Iris pigment epithelial cell (primary cell): Measurements from ENCODE around the gene NUDT9.
A peak's percentile ranks its signal among the peaks of the same experiment; 100 is the strongest.
"Not testable (repeated sequence)": the region's sequence is repeated elsewhere in the genome, so short reads cannot be mapped to it uniquely, and the experiment has no call there.

Source experiments
- DNase-seq: peaks from one replicate; pipeline ENCODE4 v3.0.0-alpha.2; 2011; ENCODE audit warnings: low read depth

Gene NUDT9

DNA sequence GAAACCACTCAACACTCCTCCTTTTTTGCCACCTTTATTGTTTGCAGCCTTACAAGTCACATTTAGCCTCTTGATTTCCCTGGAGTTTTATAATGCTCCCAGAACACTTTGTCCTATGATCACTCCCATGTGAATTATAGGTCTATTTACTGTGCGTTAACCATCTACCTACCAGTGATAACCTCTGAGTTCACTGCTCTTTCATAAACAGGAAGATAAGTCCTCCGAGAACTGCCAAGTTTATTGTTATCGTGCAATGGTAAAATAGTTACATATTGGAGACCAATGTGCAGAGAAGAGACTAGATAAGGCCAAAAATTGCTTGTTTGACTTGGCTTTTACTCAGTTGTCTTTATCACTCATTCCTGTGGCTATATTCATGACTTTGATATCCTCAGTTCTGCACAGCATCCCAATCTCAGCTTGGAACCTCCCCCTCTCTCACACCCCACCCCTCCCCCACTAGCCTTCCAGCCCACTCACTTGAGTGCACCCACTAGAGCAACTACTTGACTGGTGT, 12.9 kb upstream of the NUDT9 start:
- no peak for DNase-seq

DNA sequence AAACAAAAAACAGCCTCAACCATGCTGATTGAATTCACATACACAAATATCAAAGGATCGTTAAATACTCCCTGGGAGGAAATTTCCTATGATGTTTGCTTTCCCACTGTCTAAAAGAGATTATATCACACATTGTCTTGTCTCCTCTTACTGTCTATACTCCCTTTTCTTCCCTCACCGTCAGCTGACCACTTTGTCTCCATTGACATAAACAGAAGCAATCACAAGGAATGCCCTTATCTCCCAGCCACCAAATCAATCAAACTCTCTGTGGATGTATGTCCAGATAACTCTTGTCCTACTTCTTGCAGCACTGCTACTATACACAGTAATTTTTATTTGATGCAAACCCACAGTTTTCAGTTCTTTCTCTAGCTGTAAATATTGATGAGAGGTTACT, 12.2 kb upstream of the NUDT9 start:
- peak; percentile 38 for DNase-seq

DNA sequence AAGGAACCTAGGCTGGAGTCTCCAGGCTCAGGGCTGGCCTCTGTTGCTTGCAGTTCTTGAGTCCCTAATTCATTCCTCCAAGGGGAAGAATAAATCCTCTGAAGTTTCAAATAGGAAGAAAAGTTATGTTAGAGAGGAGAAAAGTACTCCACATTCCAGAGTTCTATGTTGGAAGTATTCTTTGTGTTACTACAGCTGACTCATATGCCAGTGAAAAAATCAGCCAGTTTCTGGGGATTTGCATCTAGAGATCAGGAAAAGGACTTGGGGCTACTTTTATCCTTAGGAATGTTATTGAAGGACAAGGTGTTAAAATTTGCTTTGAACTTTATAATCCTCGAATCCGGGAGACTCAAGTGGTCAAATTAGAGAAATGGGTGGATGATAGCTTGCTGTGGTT, 11.7 kb upstream of the NUDT9 start:
- DNase-seq = peak; percentile 32

DNA sequence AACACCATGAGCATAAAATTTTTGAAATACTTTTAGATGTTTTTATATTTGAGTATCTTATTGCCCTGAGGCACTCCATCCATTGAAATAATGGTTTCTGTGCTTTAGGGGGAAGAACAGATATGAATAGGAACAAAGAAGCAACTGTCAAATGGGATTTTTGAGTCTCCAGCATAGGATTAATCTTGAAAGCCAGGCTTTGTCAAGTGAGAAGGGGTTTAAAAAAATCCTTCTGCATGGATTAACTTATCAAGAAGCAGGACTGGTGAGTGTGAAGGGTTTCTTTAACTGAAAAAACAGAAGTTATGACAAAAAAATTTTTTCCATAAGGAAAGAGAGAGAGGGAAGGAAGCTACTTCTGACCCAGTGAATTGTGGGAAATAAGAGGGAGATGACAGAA, 7.6 kb upstream of the NUDT9 start:
- DNase-seq = no peak

DNA sequence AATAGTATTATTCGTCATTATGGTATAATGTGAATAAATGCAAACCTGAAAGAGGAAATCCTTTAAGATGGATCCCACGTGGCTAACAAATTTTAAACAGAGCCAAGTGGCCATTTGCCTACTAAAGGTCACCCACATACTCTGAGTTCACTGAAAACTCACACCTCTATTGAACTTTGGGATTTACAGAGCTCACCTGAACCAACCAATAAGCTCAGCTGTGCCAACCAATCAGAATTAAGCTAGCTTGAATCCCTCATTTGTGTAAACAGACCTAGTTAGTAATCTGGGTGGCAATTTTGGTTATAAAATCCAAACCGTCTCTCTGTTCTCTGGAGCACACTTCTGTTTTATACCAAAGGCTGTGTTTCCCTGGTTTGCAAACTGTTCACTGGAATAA, 5.4 kb upstream of the NUDT9 start:
- DNase-seq = no peak

DNA sequence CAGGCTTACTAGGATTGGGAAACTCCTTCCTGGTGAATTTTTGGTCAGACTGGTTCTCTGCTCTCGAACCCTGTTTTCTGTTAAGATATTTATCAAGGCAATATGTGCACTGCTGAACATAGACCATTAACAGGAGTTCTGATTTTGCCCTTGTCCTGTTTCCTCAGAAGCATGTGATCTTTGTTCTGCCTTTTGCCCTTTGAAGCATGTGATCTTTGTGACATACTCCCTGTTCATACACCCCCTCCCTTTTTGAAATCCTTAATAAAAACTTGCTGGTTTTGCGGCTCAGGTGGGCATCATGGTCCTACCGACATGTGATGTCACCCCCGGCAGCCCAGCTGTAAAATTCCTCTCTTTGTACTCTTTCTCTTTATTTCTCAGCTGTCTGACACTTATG, 4.0 kb upstream of the NUDT9 start:
- DNase-seq = not testable (repeated sequence)

DNA sequence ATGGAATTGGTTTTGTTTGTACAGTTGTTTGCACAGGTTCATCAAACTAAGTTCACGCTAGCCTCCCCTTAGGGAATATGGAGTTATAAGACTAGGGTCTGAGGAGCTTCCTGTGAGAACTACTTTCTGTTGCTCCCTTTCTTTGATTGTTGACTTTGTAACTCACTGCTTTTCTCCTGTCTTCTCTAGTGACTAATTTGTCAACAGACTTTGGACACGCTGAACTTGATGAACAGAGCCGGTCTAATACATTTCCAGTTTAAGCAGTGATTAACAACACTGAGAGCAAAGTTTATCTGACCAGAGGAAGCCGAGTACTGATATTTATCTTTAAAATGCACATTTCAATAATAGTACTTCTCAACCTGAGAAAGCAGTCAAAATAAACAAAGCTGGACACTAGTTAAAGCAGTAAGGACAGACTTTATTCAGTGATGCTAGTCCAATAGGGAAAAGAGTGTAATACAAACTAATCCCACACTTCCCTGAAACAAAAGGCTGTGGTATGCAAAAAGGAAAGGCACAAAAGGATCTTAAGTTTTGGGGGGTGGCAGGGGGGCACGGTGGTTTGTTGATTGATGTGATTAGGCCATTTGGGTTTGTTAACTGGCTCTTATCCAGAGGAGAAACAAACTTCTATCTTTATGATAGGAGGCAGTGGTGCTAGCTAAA, 2.7 kb upstream of the NUDT9 start:
- peak; percentile 45 for DNase-seq

DNA sequence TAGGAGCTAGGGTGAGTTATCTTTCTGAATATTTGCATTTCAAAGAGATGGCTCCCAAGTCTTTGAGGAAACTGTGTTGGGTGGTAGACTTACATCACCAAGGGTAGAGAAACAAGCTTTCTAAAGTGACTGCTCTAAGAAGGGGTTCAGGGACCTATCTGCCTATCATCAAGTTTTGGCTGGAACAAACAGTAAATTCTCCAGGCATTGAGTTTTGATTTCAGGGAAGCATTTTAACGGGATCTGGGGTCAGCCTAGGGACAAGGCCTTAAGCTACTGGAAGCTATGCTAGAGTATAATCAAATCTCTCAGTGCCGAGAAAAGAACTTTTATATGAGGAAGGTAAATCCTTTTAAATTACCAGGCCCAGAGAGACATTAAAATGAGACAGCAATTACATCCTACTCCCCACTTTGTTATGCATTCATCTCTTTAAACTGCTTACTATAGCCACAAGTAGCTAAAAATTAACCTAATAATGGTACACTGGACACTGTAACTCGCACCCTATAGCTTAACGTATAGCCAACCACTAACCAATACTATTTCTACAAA, 2.0 kb upstream of the NUDT9 start:
- no peak for DNase-seq

DNA sequence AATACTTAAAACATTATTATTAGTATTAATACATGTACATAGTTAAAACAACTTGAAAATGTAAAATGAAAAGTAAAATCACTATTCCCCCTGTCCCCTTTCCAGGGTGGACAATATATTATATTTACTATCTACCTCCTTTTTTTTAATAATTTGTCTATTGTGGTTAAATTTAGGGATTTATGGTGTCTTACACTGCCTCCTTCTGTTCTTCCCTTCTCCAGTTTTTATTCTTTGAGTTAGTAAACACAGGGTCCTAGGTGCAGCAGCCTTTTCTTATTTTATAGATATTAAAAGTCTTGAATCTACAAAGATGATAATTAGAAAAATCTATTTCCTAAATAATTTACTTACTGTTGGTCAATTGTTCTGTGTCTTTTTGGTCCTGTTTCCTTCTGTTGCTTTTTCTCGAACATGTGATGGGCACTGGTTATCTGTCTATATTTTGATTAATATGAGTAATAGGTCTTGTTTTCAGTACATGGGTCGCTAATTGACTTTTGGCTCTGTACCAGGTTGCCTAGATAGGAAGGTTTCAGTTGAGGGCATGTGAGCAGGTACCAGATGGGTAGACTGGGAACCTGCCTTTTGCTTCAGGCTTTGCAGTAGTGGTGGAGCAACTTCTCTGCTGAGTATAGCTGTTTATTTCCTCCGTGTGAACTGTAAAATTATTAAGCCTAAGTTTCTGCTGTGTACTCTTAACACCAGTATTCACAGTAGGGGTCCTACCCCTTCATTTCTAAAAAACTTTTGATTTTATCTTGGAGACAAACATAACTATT, 1.1 kb downstream of the NUDT9 start:
- no peak for DNase-seq

DNA sequence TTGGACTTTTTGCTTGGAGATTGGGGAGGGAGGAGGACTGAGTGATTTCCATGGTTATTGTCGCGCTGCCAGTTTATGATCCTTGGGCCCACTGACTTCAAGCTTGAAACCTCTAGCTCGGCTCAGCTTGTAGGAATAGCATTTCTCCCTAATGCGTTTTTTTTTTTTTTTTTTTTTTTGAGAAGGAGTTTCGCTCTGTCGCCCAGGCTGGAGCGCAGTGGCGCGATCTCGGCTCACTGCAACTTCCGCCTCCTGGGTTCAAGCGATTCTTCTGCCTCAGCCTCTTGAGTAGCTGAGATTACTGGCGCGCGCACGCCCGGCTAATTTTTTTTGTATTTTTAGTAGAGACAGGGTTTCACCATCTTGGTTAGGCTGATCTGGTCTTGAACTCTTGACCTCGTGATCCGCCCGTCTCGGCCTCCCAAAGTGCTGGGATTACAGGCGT, 1.7 kb downstream of the NUDT9 start:
- not testable (repeated sequence) for DNase-seq

DNA sequence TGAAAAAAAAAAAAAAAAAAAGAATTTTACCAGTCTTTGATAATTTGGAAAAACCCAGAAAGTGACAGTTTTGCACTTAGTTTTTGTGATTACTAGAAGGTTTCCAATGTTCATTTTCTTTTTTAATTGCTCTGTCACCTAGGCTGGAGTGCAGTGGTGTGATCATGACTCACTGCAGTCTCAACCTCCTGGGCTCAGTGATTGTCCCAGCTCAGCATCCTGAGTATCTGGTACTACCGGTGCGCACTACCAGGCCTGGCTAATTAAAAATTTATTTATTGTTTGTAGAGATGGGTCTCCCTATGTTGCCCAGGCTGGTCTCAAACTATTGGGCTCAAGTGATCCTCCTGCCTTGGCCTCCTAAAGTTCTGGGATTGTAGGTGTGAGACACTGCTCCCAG, 3.3 kb downstream of the NUDT9 start:
- DNase-seq = no peak

DNA sequence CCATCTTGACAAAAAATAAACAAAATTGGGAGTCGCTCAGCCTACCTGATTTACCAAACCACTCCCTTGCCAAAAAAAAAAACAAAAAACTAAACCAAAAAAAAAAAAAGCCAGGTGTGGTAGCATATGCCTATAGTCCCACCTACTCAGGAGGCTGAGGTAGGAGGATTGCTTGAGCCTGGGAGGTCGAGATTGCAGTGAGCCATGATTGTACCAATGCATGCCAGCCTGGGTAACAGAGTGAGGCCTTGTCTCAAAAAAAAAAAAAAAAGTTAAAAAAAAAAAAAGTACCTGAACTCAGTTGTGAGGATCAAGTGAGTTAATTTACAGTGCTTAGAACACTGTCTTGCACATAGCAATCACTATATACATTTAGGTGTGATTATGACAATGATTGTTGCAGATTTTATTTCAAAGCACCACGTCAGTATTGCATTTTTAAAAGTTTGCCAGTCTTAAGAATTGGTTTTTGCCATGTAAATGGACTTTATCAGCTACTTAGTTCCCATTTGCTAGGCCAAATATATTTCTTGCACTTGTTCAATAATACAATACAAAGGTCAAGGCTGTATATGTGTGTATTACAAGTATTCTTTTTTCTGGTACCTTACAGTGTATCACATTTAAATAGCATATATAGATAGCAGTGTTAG, 4.6 kb downstream of the NUDT9 start:
- DNase-seq = no peak

DNA sequence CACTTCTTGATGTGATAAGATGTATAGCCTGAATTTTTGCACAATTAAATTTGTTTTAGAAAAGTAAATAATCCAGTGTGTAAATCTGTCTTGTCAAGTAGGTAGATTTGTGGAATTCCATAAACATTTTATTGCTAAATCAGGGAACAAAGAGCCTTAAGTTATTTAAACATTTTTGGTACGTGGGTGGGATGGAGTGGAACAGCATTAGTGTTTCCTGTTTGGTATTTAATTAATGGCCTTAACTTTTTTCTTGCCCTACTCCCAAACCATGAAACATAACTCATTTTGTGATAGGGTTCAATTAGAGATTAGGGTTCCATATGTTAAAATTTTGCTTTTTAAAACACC, 5.1 kb downstream of the NUDT9 start:
- DNase-seq = no peak

DNA sequence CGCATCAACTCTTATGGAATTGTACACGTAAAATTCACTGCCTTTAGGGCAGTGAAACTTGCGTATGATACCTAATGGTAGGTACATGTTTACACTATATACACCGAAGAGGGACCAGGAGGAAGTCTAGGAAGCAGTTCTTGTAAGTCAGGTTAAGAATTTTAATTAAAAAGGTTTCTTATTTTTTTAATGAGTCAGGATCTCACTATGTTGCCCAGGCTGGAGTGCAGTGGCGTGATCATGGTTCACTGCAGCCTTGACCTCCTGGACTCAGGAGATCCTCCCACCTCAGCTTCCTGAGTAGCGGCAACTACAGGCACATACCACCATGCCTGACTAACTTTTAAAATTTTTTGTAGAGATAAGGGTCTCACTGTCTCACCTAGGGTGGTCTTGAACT, 6.6 kb downstream of the NUDT9 start:
- DNase-seq = no peak

DNA sequence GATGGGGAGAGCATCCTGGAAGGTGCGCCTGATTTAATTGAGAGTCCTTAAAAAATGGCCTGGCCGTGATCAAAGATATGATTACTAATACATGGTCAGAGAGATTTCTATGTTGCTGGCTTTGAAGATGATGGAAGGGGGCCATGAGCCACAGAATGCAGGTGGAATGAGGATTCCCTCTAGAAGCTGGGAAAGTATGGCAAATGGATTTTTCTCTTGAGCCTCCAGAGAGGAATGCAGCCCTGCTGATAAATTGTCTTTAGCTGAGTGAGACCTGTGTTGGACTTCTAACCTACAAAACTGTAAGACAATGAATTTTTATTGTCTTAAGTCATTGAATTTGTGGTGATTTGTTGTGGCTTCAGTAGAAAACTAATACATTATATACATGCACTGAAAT, 7.7 kb downstream of the NUDT9 start:
- DNase-seq = no peak

DNA sequence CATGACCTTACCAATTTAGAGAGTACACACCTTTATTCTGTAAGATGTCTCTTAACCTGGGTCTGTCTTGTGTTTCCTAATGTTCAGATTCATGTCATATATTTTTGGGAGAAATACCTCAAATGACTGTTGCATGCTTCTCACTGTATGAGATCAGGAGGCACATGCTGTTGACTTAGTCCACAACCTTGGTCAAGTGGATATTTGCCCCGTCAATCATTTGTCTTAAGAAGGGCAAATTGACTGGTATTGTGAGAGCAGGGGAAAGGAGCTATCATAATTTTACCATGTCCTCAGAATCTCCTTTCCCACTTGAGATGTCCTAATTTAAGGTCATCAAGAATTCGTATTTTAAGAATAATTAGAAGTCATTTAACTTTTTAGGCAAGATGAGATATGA, 11.0 kb downstream of the NUDT9 start:
- DNase-seq = no peak

DNA sequence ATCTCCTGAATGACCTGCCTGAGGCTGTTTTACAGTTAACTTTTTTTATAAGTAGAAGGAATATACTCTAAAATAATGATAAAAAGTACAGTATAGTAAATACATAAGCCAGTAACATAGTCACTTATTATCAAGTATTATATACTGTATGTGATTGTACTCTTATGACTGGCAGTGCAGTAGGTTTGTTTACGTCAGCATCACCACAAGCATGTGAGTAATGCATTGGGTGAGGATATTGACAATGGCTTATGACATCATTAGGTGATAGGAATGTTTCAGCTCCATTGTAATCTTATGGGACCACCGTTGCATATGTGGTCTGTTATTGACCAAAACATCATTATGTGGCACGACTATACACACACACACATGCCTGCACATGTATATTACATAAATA, 20.5 kb downstream of the NUDT9 start:
- peak; percentile 59 for DNase-seq

DNA sequence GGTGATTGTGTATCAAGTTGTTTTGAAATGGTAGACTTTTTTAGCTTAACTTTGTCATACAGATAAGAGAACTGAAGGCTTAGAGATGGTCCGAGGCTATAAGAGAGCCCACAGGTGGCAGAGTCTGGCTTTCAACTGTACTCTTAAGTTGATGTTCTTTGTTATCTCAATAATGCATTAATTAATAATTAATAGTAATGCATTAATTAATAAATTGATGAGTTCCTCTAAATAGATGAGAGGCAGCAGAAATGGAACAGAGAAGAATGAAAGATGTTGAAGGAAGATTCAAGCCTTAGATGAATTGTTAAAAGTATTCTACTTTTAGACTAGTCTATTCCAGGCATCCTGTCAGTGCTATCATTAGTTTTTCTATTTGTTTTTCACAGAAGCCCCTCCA, 22.4 kb downstream of the NUDT9 start:
- DNase-seq = no peak

DNA sequence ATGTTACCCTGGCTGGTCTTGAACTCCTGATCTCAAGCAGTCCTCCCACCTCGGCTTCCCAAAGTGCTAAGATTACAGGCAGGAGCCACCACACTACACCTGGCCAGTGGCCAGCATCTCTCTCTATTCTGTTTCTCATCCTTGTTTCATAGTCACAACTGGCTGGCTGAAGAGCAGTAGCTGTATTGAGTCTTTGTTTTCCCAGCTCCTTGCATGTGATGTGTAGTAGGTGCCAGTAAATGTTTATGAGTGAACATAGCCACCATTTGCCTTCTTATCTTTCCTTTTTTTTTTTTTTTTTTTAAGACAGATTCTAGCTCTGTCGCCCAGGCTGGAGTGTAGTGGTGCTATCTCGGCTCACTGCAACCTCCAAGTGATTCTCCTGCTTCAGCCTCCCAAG, 23.6 kb downstream of the NUDT9 start:
- no peak for DNase-seq

DNA sequence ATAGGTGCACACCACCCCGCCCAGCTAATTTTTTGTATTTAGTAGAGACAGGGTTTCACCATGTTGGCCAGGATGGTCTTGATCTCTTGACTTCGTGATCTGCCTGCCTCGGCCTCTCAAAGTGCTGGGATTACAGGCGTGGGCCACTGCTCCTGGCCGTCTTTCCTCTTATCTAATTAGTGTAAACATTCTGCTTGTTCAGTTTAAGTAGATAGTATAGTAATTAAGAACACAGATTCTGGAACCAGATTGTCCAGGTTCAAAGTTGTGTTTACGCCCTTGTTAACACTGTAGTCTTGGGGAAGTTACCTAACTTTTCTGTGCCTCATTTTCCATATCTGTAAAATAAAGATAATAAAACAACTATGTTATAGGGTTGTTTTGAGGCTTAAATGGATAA, 24.0 kb downstream of the NUDT9 start:
- DNase-seq = not testable (repeated sequence)

DNA sequence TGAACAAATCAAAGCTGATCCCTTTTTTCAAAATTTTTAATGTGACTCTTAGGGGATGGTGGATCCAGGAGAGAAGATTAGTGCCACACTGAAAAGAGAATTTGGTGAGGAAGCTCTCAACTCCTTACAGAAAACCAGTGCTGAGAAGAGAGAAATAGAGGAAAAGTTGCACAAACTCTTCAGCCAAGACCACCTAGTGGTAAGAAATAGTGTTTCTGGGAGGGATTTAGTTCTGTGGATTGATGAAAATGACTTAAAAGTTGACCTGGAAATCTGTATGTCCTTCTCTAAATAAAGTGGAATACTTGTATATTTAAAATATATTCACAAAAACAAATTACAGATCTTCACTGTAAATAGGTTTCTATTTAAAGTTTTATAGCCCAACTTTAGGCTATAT, 29.2 kb downstream of the NUDT9 start:
- DNase-seq = no peak

DNA sequence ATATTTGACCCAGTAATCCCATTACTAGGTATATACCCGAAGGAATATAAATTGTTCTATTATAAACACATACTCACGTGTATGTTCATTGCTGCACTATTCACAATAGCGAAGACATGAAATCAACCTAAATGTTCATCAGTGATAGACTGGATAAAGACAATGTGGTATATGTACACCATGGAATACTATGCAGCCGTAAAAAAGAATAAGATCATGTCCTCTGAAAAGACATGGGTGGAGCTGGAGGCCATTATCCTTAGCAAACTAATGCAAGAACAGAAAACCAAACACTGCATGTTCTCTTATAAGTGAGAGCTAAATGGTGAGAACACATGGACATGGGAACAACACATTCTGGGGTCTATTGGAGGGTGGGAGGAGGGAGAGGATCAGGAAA, 36.5 kb downstream of the NUDT9 start:
- no peak for DNase-seq

DNA sequence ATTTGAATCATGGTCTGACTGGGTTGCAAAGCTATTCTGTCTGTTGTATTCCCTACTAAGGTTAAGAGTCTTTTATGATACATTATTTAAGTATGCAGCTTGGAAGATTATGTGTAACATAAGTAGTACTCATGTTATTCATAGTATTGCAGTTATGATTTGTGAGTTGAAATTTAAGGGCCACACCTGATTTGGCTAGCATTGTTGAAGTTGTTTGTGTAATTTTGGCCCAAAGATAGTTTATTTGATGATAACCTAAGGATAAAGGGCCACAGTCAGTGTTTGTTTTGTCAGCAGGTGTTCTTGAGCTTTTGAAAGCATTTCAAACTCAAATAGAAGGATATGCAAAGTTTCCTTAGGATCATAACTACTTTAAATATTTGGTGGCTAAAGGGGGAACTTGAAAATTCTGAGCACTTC, 38.9 kb downstream of the NUDT9 start:
- peak; percentile 55 for DNase-seq
